Glutamatergic neuron (in vitro differentiated cells): ENCODE data around the gene FIGN. TPM values are rescaled to one million over a fixed set of nuclear protein-coding genes. Genes with fewer than 3 reads are reported as not detected.

Experiments
- DNase-seq: peaks from one replicate; pipeline ENCODE4 v3.0.0; 2022
- H3K27ac Mint-ChIP-seq: one replicate; pipeline ENCODE4 v1.8.0; 2020; ENCODE audit warnings: mild to moderate bottlenecking, mixed read lengths, inconsistent platforms; ENCODE audit not compliant: unreplicated experiment
- H3K27me3 Mint-ChIP-seq: one replicate; pipeline ENCODE4 v1.8.0; 2020; ENCODE audit warnings: mild to moderate bottlenecking, moderate library complexity, mixed read lengths, inconsistent platforms; ENCODE audit not compliant: unreplicated experiment
- H3K36me3 Mint-ChIP-seq: one replicate; pipeline ENCODE4 v1.8.0; 2020; ENCODE audit warnings: mild to moderate bottlenecking, mixed read lengths, inconsistent platforms; ENCODE audit not compliant: unreplicated experiment
- H3K4me1 Mint-ChIP-seq: one replicate; pipeline ENCODE4 v1.8.0; 2020; ENCODE audit warnings: mild to moderate bottlenecking, low read depth, mixed read lengths, inconsistent platforms; ENCODE audit not compliant: unreplicated experiment
- H3K4me3 Mint-ChIP-seq: one replicate; pipeline ENCODE4 v1.8.0; 2020; ENCODE audit warnings: mild to moderate bottlenecking, mixed read lengths, inconsistent platforms; ENCODE audit not compliant: unreplicated experiment
- H3K9me3 Mint-ChIP-seq: one replicate; pipeline ENCODE4 v1.8.0; 2020; ENCODE audit warnings: mild to moderate bottlenecking, moderate library complexity, mixed read lengths, inconsistent platforms; ENCODE audit not compliant: unreplicated experiment
- total RNA-seq: library from RNA; stranded (reverse); fragmentation: NEBNext Ultra II Directional; extraction: Animal tissue kit (Norgen Biotek cat#: 25700); gene quantifications from one replicate; pipeline ENCODE4 v1.2.1, GENCODE V29; 2021; ENCODE audit not compliant: unreplicated experiment
- TF ChIP-seq, protein P1 (sequence below): fragments of 200-600 bp; sonication (generic); IDR thresholded peaks from one replicate; pipeline ENCODE4 v1.5.0; 2021; ENCODE audit not compliant: partially characterized antibody, unreplicated experiment

FIGN gene
- total RNA-seq, 1 donor from 2014 or later = 12.4 TPM

DNA sequence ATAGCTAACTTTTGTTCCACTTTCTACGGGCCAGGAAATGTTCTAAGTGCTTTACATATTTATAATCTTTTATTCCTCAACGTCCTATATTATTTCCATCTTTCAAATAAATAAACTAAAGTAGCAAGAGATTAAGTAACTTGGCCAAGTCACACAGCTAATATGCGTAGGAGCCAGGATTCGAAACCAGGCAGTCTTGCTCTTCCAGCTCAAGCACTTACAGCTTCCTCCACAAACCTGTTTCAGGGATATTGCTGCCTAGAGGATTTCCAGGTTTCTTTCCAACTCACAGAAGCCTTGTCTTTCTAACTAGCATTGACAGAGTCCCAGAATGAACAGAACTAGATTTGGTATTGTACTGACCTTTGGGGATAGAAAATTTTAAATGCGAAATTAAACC lies 102.5 kb downstream of the FIGN start:
- no peaks in the 10 kb centered on the region for H3K36me3 Mint-ChIP-seq
- H3K27ac Mint-ChIP-seq = no peak overlapping the region
- no peaks in the 10 kb centered on the region for H3K9me3 Mint-ChIP-seq
- H3K4me1 Mint-ChIP-seq = peaks cover 6% of the 10 kb centered on the region
- H3K27me3 Mint-ChIP-seq = peaks cover 3% of the 10 kb centered on the region
- no peak for DNase-seq
- TF ChIP-seq, protein P1, sequence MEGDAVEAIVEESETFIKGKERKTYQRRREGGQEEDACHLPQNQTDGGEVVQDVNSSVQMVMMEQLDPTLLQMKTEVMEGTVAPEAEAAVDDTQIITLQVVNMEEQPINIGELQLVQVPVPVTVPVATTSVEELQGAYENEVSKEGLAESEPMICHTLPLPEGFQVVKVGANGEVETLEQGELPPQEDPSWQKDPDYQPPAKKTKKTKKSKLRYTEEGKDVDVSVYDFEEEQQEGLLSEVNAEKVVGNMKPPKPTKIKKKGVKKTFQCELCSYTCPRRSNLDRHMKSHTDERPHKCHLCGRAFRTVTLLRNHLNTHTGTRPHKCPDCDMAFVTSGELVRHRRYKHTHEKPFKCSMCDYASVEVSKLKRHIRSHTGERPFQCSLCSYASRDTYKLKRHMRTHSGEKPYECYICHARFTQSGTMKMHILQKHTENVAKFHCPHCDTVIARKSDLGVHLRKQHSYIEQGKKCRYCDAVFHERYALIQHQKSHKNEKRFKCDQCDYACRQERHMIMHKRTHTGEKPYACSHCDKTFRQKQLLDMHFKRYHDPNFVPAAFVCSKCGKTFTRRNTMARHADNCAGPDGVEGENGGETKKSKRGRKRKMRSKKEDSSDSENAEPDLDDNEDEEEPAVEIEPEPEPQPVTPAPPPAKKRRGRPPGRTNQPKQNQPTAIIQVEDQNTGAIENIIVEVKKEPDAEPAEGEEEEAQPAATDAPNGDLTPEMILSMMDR = no peak
- H3K4me3 Mint-ChIP-seq = no peak overlapping the region

DNA sequence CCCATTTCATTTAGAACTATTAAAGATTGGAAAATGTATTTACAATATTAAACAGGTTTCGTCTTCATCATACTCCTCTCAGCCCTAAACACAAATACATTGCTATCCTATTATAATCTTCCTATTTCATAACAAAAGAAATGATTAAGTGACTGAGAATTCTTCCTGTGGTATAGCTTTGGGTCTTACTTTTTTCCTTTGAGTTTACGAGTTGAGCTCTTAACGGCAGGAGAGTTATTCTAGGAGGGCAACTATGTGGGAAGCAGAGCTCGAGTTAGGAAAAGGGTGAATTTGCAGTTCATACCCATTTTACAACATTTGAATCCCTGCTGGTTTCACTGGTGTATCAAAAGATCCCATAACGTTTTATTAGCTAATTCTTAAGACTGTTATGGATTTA lies 105.0 kb downstream of the FIGN start:
- Mint-ChIP-seq H3K4me3 (no peak overlapping the region), H3K9me3 (no peaks in the 10 kb centered on the region), H3K27ac (no peak overlapping the region), H3K27me3 (peaks cover 3% of the 10 kb centered on the region), H3K4me1 (peaks cover under 1% of the 10 kb centered on the region), H3K36me3 (no peaks in the 10 kb centered on the region)
- TF ChIP-seq, protein P1 = no peak
- no peak for DNase-seq

DNA sequence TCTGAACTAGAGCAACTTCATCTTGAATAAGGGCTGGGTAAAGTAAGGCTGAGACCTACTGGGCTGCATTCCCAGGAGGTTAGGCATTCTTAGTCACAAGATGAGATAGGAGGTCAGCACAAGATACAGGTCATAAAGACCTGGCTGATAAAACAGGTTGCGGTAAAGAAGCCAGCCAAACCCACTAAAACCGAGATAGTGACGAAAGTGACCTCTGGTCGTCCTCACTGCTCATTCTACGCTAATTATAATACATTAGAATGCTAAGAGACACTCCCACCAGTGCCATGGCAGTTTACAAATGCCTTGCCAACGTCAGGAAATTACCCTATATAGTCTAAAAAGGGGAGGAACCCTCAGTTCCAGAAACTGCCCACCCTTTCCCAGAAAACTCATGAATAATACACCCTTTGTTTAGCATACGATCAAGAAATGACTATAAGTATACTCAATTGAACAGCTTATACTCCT lies 109.1 kb downstream of the FIGN start:
- TF ChIP-seq, protein P1 = no peak
- Mint-ChIP-seq H3K36me3 (no peaks in the 10 kb centered on the region), H3K4me3 (no peak overlapping the region), H3K4me1 (peaks cover 4% of the 10 kb centered on the region), H3K27ac (no peak overlapping the region), H3K9me3 (no peaks in the 10 kb centered on the region), H3K27me3 (no peaks in the 10 kb centered on the region)
- no peak for DNase-seq

DNA sequence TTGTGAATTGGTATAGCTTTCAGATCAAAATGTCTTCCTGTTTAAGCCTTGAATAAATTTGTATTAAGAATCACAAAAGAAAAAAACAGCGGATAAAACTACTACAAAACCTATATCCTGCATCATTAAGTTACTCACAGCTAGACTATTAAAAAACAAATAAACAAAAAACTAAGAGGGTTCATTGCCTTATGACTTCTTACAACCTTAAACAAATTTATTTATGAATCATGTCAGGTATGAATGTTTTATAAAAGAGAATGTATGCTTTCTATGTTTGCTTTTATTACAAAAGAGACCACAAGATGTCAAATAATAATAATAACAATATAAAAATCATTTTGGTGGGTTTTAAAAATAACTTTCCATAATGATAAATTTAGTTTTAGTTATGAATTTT lies 109.6 kb downstream of the FIGN start:
- Mint-ChIP-seq H3K27ac (no peak overlapping the region), H3K36me3 (no peaks in the 10 kb centered on the region), H3K4me1 (peaks cover 8% of the 10 kb centered on the region), H3K4me3 (no peak overlapping the region), H3K9me3 (no peaks in the 10 kb centered on the region), H3K27me3 (no peaks in the 10 kb centered on the region)
- DNase-seq = no peak
- TF ChIP-seq, protein P1 = no peak

DNA sequence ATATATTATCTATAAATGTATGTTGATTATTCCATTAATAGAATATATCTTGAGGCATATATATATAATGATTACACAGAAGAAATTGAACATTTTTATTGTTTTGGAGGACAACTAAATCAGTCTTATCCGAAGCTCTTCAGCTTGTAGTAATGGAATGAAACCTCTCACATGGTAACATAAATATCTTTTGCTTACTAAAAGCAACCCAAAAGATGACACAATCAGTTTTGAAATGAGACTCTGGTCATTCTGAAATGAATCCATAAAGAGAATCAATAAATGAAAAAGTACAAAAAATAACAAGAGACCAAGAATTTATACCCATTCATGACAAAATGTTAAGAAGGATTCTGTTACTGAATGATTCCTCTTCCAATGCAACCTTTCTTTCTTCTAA lies 110.2 kb downstream of the FIGN start:
- Mint-ChIP-seq H3K27me3 (no peaks in the 10 kb centered on the region), H3K27ac (no peak overlapping the region), H3K4me3 (no peak overlapping the region), H3K4me1 (peaks cover 9% of the 10 kb centered on the region), H3K9me3 (no peaks in the 10 kb centered on the region), H3K36me3 (no peaks in the 10 kb centered on the region)
- TF ChIP-seq, protein P1 = no peak
- no peak for DNase-seq
